ENCODE data around the gene DENND2C.

DNA sequence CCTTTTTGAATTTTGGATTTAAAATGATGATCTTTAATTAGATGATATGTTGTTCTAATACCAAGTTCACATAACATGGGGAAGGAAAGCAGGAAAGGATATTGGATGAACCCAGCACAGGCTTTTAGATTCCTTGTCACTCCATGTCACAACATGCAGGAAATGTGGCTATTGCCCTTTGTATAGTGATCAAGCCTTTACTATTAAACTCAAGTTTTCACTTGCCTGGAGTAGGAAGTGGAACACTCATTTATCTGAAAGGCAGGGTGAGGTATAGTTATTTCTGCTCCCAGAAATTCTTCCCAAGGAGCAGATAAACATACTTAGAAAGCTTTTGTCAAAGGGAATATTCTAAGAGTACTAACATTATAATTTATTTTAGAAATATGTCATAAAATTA lies 51.2 kb downstream of the DENND2C start:
- no peak for TF ChIP-seq CTCF (IDR thresholded peaks at IDR 0.05)
- no peak for TF ChIP-seq POLR2A (IDR thresholded peaks at IDR 0.05)
- no peak for TF ChIP-seq POLR2AphosphoS5 (IDR thresholded peaks at IDR 0.05)
- no peak for TF ChIP-seq EP300 (IDR thresholded peaks at IDR 0.05)

Data from sigmoid colon (tissue), 4 donors.